ENCODE measurements around the gene OSBPL3.
A peak's percentile ranks its signal among the peaks of the same experiment; 100 is the strongest.

The OSBPL3 gene

GRCh38 chr7:24833549-24833948 lies 146.4 kb downstream of the OSBPL3 start:
- DNase-seq (ENCODE audit: low read depth in 3 of 3, low spot score in 1 of 3): no peak

GRCh38 chr7:24831240-24831639 lies 148.7 kb downstream of the OSBPL3 start:
- no peak for DNase-seq (ENCODE audit: low read depth in 3 of 3, low spot score in 1 of 3)

GRCh38 chr7:24830440-24831050 lies 149.4 kb downstream of the OSBPL3 start:
- no peak for DNase-seq (ENCODE audit: low read depth in 3 of 3, low spot score in 1 of 3)

GRCh38 chr7:24829787-24830186 lies 150.2 kb downstream of the OSBPL3 start:
- no peak for DNase-seq (ENCODE audit: low read depth in 3 of 3, low spot score in 1 of 3)

GRCh38 chr7:24828891-24829661 lies 150.9 kb downstream of the OSBPL3 start:
- DNase-seq (ENCODE audit: low read depth in 3 of 3, low spot score in 1 of 3): no peak

- DNase-seq (ENCODE audit: low read depth in 3 of 3, low spot score in 1 of 3): no peak
Measured at GRCh38 chr7:24827589-24827988, 152.4 kb downstream of the OSBPL3 start.

GRCh38 chr7:24827027-24827426 lies 153.0 kb downstream of the OSBPL3 start:
- DNase-seq (ENCODE audit: low read depth in 3 of 3, low spot score in 1 of 3): no peak

GRCh38 chr7:24826662-24827020 lies 153.3 kb downstream of the OSBPL3 start:
- DNase-seq (ENCODE audit: low read depth in 3 of 3, low spot score in 1 of 3): no peak

- no peak for DNase-seq (ENCODE audit: low read depth in 3 of 3, low spot score in 1 of 3)
Measured at GRCh38 chr7:24825931-24826661, 153.9 kb downstream of the OSBPL3 start.

- DNase-seq (ENCODE audit: low read depth in 3 of 3, low spot score in 1 of 3): no peak
Measured at GRCh38 chr7:24825381-24825794, 154.6 kb downstream of the OSBPL3 start.

- no peak for DNase-seq (ENCODE audit: low read depth in 3 of 3, low spot score in 1 of 3)
Measured at GRCh38 chr7:24824896-24825295, 155.1 kb downstream of the OSBPL3 start.

GRCh38 chr7:24824400-24824799 lies 155.6 kb downstream of the OSBPL3 start:
- no peak for DNase-seq (ENCODE audit: low read depth in 3 of 3, low spot score in 1 of 3)

GRCh38 chr7:24821754-24822054 lies 158.3 kb downstream of the OSBPL3 start:
- no peak for DNase-seq (ENCODE audit: low read depth in 3 of 3, low spot score in 1 of 3)

- peak; percentile 41 to 62 (median 46) for DNase-seq (ENCODE audit: low read depth in 3 of 3, low spot score in 1 of 3)
Measured at GRCh38 chr7:24821045-24821753, 158.8 kb downstream of the OSBPL3 start.

- no peak for DNase-seq (ENCODE audit: low read depth in 3 of 3, low spot score in 1 of 3)
Measured at GRCh38 chr7:24820730-24821044, 159.3 kb downstream of the OSBPL3 start.

GRCh38 chr7:24819916-24820689 lies 159.9 kb downstream of the OSBPL3 start:
- DNase-seq (ENCODE audit: low read depth in 3 of 3, low spot score in 1 of 3): peak; percentile 20 to 54 (median 44)

GRCh38 chr7:24817339-24817738 lies 162.6 kb downstream of the OSBPL3 start:
- no peak for DNase-seq (ENCODE audit: low read depth in 3 of 3, low spot score in 1 of 3)

GRCh38 chr7:24816868-24817267 lies 163.1 kb downstream of the OSBPL3 start:
- DNase-seq (ENCODE audit: low read depth in 3 of 3, low spot score in 1 of 3): no peak

GRCh38 chr7:24812305-24812945 lies 167.6 kb downstream of the OSBPL3 start:
- peak in 1 of 3 donors; percentile 32 for DNase-seq (ENCODE audit: low read depth in 3 of 3, low spot score in 1 of 3)

- DNase-seq (ENCODE audit: low read depth in 3 of 3, low spot score in 1 of 3): no peak
Measured at GRCh38 chr7:24808518-24808917, 171.5 kb downstream of the OSBPL3 start.

GRCh38 chr7:24802300-24802699 lies 177.7 kb downstream of the OSBPL3 start:
- DNase-seq (ENCODE audit: low read depth in 3 of 3, low spot score in 1 of 3): no peak

All from stimulated activated CD4-positive, alpha-beta T cell treated with anti-CD3 and anti-CD28 coated beads, TNF-alpha, amount 100 ng/mL, for 1 hour (primary cell).